A549 (cell line): Measurements from ENCODE around the gene OAS1. TPM values are rescaled to one million over a fixed set of nuclear protein-coding genes. Genes with fewer than 3 reads are reported as not detected.

Experiments
- ATAC-seq, 2 experiments: fragments of 200-7000 bp in 1 of 2; fragments of >200 bp in 1 of 2; cut with Nextera tagmentation in 1 of 2; cut with Tn5 transposase in 1 of 2; 3 replicates each; pipeline versions ENCODE4 v1.8.0 to v1.9.1; 2018 to 2020; ENCODE audit warnings: mild to moderate bottlenecking in 1 of 2, moderate library complexity in 1 of 2
- CTCF ChIA-PET: fragments of 300-600 bp; sonication (Branson Sonifier 250); formaldehyde crosslinking; extraction: SDS; loops from one replicate; lab custom pipeline; 2021; ENCODE audit warnings: antibody characterized with exemption, inconsistent platforms; lab: Yijun Ruan, JAX
- POLR2A ChIA-PET: fragments of 350-600 bp; formaldehyde crosslinking; extraction: SDS; loops from one replicate; lab custom pipeline; 2021; ENCODE audit warnings: antibody characterized with exemption, inconsistent platforms; lab: Yijun Ruan, JAX
- DNase-seq, 2 experiments: peaks; one replicate each; pipeline versions ENCODE4 v3.0.0 to v3.0.0-alpha.2; 2011 to 2016; ENCODE audit warnings: low read depth in 1 of 2, low spot score in 1 of 2
- FAIRE-seq: peaks from 2 replicates; lab custom pipeline; 2011; peaks lifted over from hg19 to GRCh38; lab: Jason Lieb, UNC
- H3K27ac ChIP-seq, 2 experiments: fragments of >200 bp; sonication (Bioruptor Twin); formaldehyde crosslinking; 3 replicates each; pipeline ENCODE4 v1.5.1; 2016 to 2017
- H3K4me1 ChIP-seq: fragments of >200 bp; sonication (Bioruptor Twin); formaldehyde crosslinking; 3 replicates; pipeline ENCODE4 v1.6.1; 2016
- H3K4me2 ChIP-seq: fragments of >200 bp; sonication (Bioruptor Twin); formaldehyde crosslinking; 3 replicates; pipeline ENCODE4 v1.6.1; 2016
- H3K4me3 ChIP-seq: fragments of >200 bp; sonication (Bioruptor Twin); formaldehyde crosslinking; 3 replicates; pipeline ENCODE4 v1.5.1; 2016
- H3K9me3 ChIP-seq: fragments of >200 bp; sonication (Bioruptor Twin); formaldehyde crosslinking; 3 replicates; pipeline ENCODE4 v1.6.1; 2016
- CHD4 ChIP-seq: fragments of 200-600 bp; sonication (generic); IDR thresholded peaks from 2 replicates; pipeline ENCODE4 v1.6.1; 2016; ENCODE audit warnings: antibody characterized with exemption, mild to moderate bottlenecking, borderline replicate concordance
- KDM1A ChIP-seq: fragments of 200-600 bp; sonication (generic); IDR thresholded peaks from 2 replicates; pipeline ENCODE4 v1.6.1; 2016; ENCODE audit warnings: low read depth, mild to moderate bottlenecking
- NPAS2 ChIP-seq: fragments of 250-450 bp; sonication (Bioruptor Pico); IDR thresholded peaks from 2 replicates; pipeline ENCODE4 v1.8.0; 2022; ENCODE audit warnings: mild to moderate bottlenecking, moderate library complexity, borderline replicate concordance
- NR3C1 ChIP-seq: fragments of >200 bp; sonication (Bioruptor Twin); formaldehyde crosslinking; IDR thresholded peaks from 3 replicates; pipeline ENCODE4 v1.6.1; 2017
- RNF2 ChIP-seq: fragments of 200-600 bp; sonication (generic); IDR thresholded peaks from 2 replicates; pipeline ENCODE4 v1.6.1; 2016; ENCODE audit warnings: low read depth, mild to moderate bottlenecking, antibody characterized with exemption, moderate library complexity, borderline replicate concordance
- WGBS: methylation state at CpG from one replicate; pipeline ENCODE4 v1.1.6; 2017; ENCODE audit errors: missing lambda C conversion rate; 5-methylcytosine and 5-hydroxymethylcytosine counted together
- polyA plus RNA-seq, 4 experiments: library from polyadenylated mRNA; depleted of rRNA in 3 of 4; stranded (reverse); fragments of >200 nt; fragmentation: RNase III in 1 of 4; extraction: RNeasy Plus Mini Kit Qiagen cat#74134 plus additional on column Dnase treatment in 1 of 4; gene quantifications; 2 replicates in 3 of 4; 3 replicates in 1 of 4; pipeline ENCODE4 v1.2.3, GENCODE V29; 2011 to 2017
- TF ChIP-seq, protein P1 (sequence below): IDR thresholded peaks from 2 replicates; pipeline ENCODE4 v1.6.1; 2012

The OAS1 gene
- polyA plus RNA-seq, 2 of the 4 experiments (the other 2 are of a cell fraction): 52.8 to 63.6 TPM

DNA sequence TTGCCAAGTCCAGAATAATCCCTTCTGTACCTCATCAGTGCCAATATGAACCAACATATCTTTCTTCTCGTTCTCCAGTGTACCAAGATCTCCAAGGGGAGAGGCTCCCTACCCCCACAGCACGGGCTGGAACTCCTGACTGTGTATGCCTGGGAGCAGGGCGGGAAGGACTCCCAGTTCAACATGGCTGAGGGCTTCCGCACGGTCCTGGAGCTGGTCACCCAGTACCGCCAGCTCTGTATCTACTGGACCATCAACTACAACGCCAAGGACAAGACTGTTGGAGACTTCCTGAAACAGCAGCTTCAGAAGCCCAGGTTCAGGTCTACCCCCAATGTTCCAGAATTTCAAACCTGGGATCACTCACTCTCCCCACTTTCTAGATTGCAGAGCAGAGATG, 61.1 kb downstream of the OAS1 start:
- 90% methylated on average over 4 of the region's 7 CpGs for WGBS
- ChIA-PET CTCF (interaction anchor here (1.3 to 1.7 kb wide), 2 partner anchors 25 to 63 kb away, joined by 3 to 7 read pairs; no protein-coding TSS in a partner anchor), POLR2A (no interaction called here)
- H3K4me1 ChIP-seq: no peaks in the 10 kb centered on the region
- no peak for DNase-seq
- no peak for ATAC-seq
- TF ChIP-seq CHD4 (no peak), NPAS2 (CRISPR knock-in tag) (no peak), NR3C1 (no peak), RNF2 (no peak), KDM1A (no peak)
- TF ChIP-seq, protein P1, sequence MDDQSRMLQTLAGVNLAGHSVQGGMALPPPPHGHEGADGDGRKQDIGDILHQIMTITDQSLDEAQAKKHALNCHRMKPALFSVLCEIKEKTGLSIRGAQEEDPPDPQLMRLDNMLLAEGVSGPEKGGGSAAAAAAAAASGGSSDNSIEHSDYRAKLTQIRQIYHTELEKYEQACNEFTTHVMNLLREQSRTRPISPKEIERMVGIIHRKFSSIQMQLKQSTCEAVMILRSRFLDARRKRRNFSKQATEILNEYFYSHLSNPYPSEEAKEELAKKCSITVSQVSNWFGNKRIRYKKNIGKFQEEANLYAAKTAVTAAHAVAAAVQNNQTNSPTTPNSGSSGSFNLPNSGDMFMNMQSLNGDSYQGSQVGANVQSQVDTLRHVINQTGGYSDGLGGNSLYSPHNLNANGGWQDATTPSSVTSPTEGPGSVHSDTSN: no peak
- no peak overlapping the region for H3K27ac ChIP-seq
- H3K9me3 ChIP-seq: no peaks in the 10 kb centered on the region
- H3K4me2 ChIP-seq: no peak overlapping the region
- no peak for FAIRE-seq
- H3K4me3 ChIP-seq: no peak overlapping the region

Other genes with a start within 250 kb of the OAS1 start
- gene RPH3A, start 115.2 kb upstream of the OAS1 start, polyA plus RNA-seq (2011; rRNA removed): 0.22 and 0.31 TPM in 2 replicates
- gene RPH3A, start 115.2 kb upstream of the OAS1 start, polyA plus RNA-seq (2017; fragmentation: RNase III; extraction: RNeasy Plus Mini Kit Qiagen cat#74134 plus additional on column Dnase treatment): 0.21 to 0.36 TPM (median 0.27 TPM) in 3 replicates
- 36.7 and 38.9 TPM in 2 replicates for gene OAS3, start 31.5 kb downstream of the OAS1 start, polyA plus RNA-seq (2011; rRNA removed)
- gene OAS3, start 31.5 kb downstream of the OAS1 start, polyA plus RNA-seq (2017; fragmentation: RNase III; extraction: RNeasy Plus Mini Kit Qiagen cat#74134 plus additional on column Dnase treatment): 22.7 to 23.3 TPM (median 22.9 TPM) in 3 replicates
- 0.19 and 0.36 TPM in 2 replicates for gene OAS2, start 71.6 kb downstream of the OAS1 start, polyA plus RNA-seq (2011; rRNA removed)
- 0.05 TPM in 1 of 3 replicates, not detected in the others for gene OAS2, start 71.6 kb downstream of the OAS1 start, polyA plus RNA-seq (2017; fragmentation: RNase III; extraction: RNeasy Plus Mini Kit Qiagen cat#74134 plus additional on column Dnase treatment)
- 0.28 and 0.36 TPM in 2 replicates for gene DTX1, start 149.8 kb downstream of the OAS1 start, polyA plus RNA-seq (2011; rRNA removed)
- gene DTX1, start 149.8 kb downstream of the OAS1 start, polyA plus RNA-seq (2017; fragmentation: RNase III; extraction: RNeasy Plus Mini Kit Qiagen cat#74134 plus additional on column Dnase treatment): 0.28 to 0.37 TPM (median 0.29 TPM) in 3 replicates
- 0.34 and 0.36 TPM in 2 replicates for gene RASAL1, start 228.8 kb downstream of the OAS1 start, polyA plus RNA-seq (2011; rRNA removed)
- gene RASAL1, start 228.8 kb downstream of the OAS1 start, polyA plus RNA-seq (2017; fragmentation: RNase III; extraction: RNeasy Plus Mini Kit Qiagen cat#74134 plus additional on column Dnase treatment): 0.18 to 0.30 TPM (median 0.30 TPM) in 3 replicates
- not detected in 2 replicates for gene CFAP73, start 242.8 kb downstream of the OAS1 start, polyA plus RNA-seq (2011; rRNA removed)
- 0.05 TPM in 1 of 3 replicates, not detected in the others for gene CFAP73, start 242.8 kb downstream of the OAS1 start, polyA plus RNA-seq (2017; fragmentation: RNase III; extraction: RNeasy Plus Mini Kit Qiagen cat#74134 plus additional on column Dnase treatment)